Measurements from ENCODE around the gene CAMK2G.

Gene CAMK2G

GRCh38 chr10:73905256-73906020 lies 31.1 kb upstream of the CAMK2G start:
- in situ Hi-C loops (cut with HindIII; ENCODE audit: low sequenced_read_pairs) = no loop called here

- in situ Hi-C loops (cut with HindIII; ENCODE audit: low sequenced_read_pairs) = no loop called here
These were observed 28.0 kb upstream of the CAMK2G start for GRCh38 chr10:73902351-73902750.

- in situ Hi-C loops (cut with HindIII; ENCODE audit: low sequenced_read_pairs) = no loop called here
These were observed 26.9 kb upstream of the CAMK2G start for GRCh38 chr10:73901261-73901660.

- in situ Hi-C loops (cut with HindIII; ENCODE audit: low sequenced_read_pairs) = no loop called here
These were observed 25.7 kb upstream of the CAMK2G start for GRCh38 chr10:73900064-73900463.

- in situ Hi-C loops (cut with HindIII; ENCODE audit: low sequenced_read_pairs) = loop anchor here (25.0 kb wide), 1 partner anchor 213 kb away; no protein-coding TSS in a partner anchor
These were observed 25.1 kb upstream of the CAMK2G start for GRCh38 chr10:73899423-73899822.

- in situ Hi-C loops (cut with HindIII; ENCODE audit: low sequenced_read_pairs) = loop anchor here (25.0 kb wide), 1 partner anchor 213 kb away; no protein-coding TSS in a partner anchor
These were observed 24.5 kb upstream of the CAMK2G start for GRCh38 chr10:73898730-73899410.

- in situ Hi-C loops (cut with HindIII; ENCODE audit: low sequenced_read_pairs) = loop anchor here (25.0 kb wide), 1 partner anchor 215 kb away; no protein-coding TSS in a partner anchor
These were observed 23.3 kb upstream of the CAMK2G start for GRCh38 chr10:73897693-73898092.

- in situ Hi-C loops (cut with HindIII; ENCODE audit: low sequenced_read_pairs) = loop anchor here (25.0 kb wide), 1 partner anchor 217 kb away; no protein-coding TSS in a partner anchor
These were observed 21.0 kb upstream of the CAMK2G start for GRCh38 chr10:73895381-73895780.

GRCh38 chr10:73894245-73894971 lies 20.1 kb upstream of the CAMK2G start:
- in situ Hi-C loops (cut with HindIII; ENCODE audit: low sequenced_read_pairs) = loop anchor here (25.0 kb wide), 1 partner anchor 218 kb away; no protein-coding TSS in a partner anchor

- in situ Hi-C loops (cut with HindIII; ENCODE audit: low sequenced_read_pairs) = loop anchor here (25.0 kb wide), 1 partner anchor 219 kb away; no protein-coding TSS in a partner anchor
These were observed 19.1 kb upstream of the CAMK2G start for GRCh38 chr10:73893426-73893825.

- in situ Hi-C loops (cut with HindIII; ENCODE audit: low sequenced_read_pairs) = loop anchor here (25.0 kb wide), 1 partner anchor 220 kb away; no protein-coding TSS in a partner anchor
These were observed 18.1 kb upstream of the CAMK2G start for GRCh38 chr10:73892310-73893030.

GRCh38 chr10:73891540-73891939 lies 17.2 kb upstream of the CAMK2G start:
- in situ Hi-C loops (cut with HindIII; ENCODE audit: low sequenced_read_pairs) = loop anchor here (25.0 kb wide), 1 partner anchor 221 kb away; no protein-coding TSS in a partner anchor

GRCh38 chr10:73890830-73891229 lies 16.5 kb upstream of the CAMK2G start:
- in situ Hi-C loops (cut with HindIII; ENCODE audit: low sequenced_read_pairs) = loop anchor here (25.0 kb wide), 1 partner anchor 221 kb away; no protein-coding TSS in a partner anchor

GRCh38 chr10:73890261-73890660 lies 15.9 kb upstream of the CAMK2G start:
- in situ Hi-C loops (cut with HindIII; ENCODE audit: low sequenced_read_pairs) = loop anchor here (25.0 kb wide), 1 partner anchor 222 kb away; no protein-coding TSS in a partner anchor

GRCh38 chr10:73889416-73889815 lies 15.1 kb upstream of the CAMK2G start:
- in situ Hi-C loops (cut with HindIII; ENCODE audit: low sequenced_read_pairs) = loop anchor here (25.0 kb wide), 1 partner anchor 223 kb away; no protein-coding TSS in a partner anchor

- in situ Hi-C loops (cut with HindIII; ENCODE audit: low sequenced_read_pairs) = loop anchor here (25.0 kb wide), 1 partner anchor 223 kb away; no protein-coding TSS in a partner anchor
These were observed 14.7 kb upstream of the CAMK2G start for GRCh38 chr10:73889014-73889413.

GRCh38 chr10:73888514-73888913 lies 14.2 kb upstream of the CAMK2G start:
- in situ Hi-C loops (cut with HindIII; ENCODE audit: low sequenced_read_pairs) = loop anchor here (25.0 kb wide), 1 partner anchor 224 kb away; no protein-coding TSS in a partner anchor

GRCh38 chr10:73887294-73888039 lies 13.1 kb upstream of the CAMK2G start:
- in situ Hi-C loops (cut with HindIII; ENCODE audit: low sequenced_read_pairs) = loop anchor here (25.0 kb wide), 1 partner anchor 225 kb away; no protein-coding TSS in a partner anchor

- in situ Hi-C loops (cut with HindIII; ENCODE audit: low sequenced_read_pairs) = loop anchor here (25.0 kb wide), 1 partner anchor 226 kb away; no protein-coding TSS in a partner anchor
These were observed 12.4 kb upstream of the CAMK2G start for GRCh38 chr10:73886661-73887293.

Measured in DLD1 (cell line).